NCI-H1930 (cell line): ENCODE data around the gene ISOC2.
A peak's percentile ranks its signal among the peaks of the same experiment; 100 is the strongest.

Experiments
- DNase-seq, 2 experiments: peaks; one replicate each; lab custom pipeline; 2025; lab: John Stamatoyannopoulos, UW

ISOC2 gene

GRCh38 chr19:55477905-55478304, 16.5 kb upstream of the ISOC2 start:
- no peak for DNase-seq

GRCh38 chr19:55476100-55476775, 14.8 kb upstream of the ISOC2 start, which contains the start of gene ZNF628:
Gene ZNF628, plus strand, starts transcription at chr19:55476617. Its CDS starts 3,294 bp downstream, at chr19:55479911.
- DNase-seq, result peak; percentile 99

GRCh38 chr19:55474269-55475265, 13.1 kb upstream of the ISOC2 start:
- DNase-seq, result no peak

GRCh38 chr19:55473225-55474012, 12.0 kb upstream of the ISOC2 start:
- no peak for DNase-seq

- no peak for DNase-seq
Measured at GRCh38 chr19:55472463-55472862, 11.0 kb upstream of the ISOC2 start.

GRCh38 chr19:55471266-55471665, 9.8 kb upstream of the ISOC2 start:
- DNase-seq, result no peak

GRCh38 chr19:55468054-55468393, 6.6 kb upstream of the ISOC2 start:
- DNase-seq, result no peak

GRCh38 chr19:55467236-55468053, 6.0 kb upstream of the ISOC2 start:
- DNase-seq, result peak in 1 of 2 experiments; percentile 58

GRCh38 chr19:55466241-55466614, 4.8 kb upstream of the ISOC2 start:
- DNase-seq, result no peak

GRCh38 chr19:55465460-55466240, 4.2 kb upstream of the ISOC2 start:
- DNase-seq, result no peak

- DNase-seq, result no peak
Measured at GRCh38 chr19:55464662-55465054, 3.2 kb upstream of the ISOC2 start, which contains the start of gene C19orf85. Gene C19orf85, minus strand, starts transcription at chr19:55464751. Its CDS starts 197 bp downstream, at chr19:55464554.

GRCh38 chr19:55464039-55464661, 2.7 kb upstream of the ISOC2 start:
- no peak for DNase-seq

- DNase-seq, result no peak
Measured at GRCh38 chr19:55463583-55464031, 2.2 kb upstream of the ISOC2 start.

GRCh38 chr19:55462722-55463121, 1.3 kb upstream of the ISOC2 start:
- DNase-seq, result no peak

- no peak for DNase-seq
Measured at GRCh38 chr19:55461974-55462626, 658 bp upstream of the ISOC2 start.

- DNase-seq, result no peak
Measured at GRCh38 chr19:55460670-55461258, 678 bp downstream of the ISOC2 start.

- DNase-seq, result no peak
Measured at GRCh38 chr19:55459950-55460657, 1.3 kb downstream of the ISOC2 start.

GRCh38 chr19:55459551-55459949, 1.9 kb downstream of the ISOC2 start:
- DNase-seq, result no peak
